HEK293 (cell line): ENCODE data around the gene METTL25B.
A peak's percentile ranks its signal among the peaks of the same experiment; 100 is the strongest.

Experiments
- CTCF ChIA-PET: fragments of 350-600 bp; formaldehyde crosslinking; extraction: SDS; loops from one replicate; lab custom pipeline; 2021; ENCODE audit warnings: antibody characterized with exemption; lab: Yijun Ruan, JAX
- POLR2A ChIA-PET: fragments of 300-600 bp; formaldehyde crosslinking; extraction: SDS; loops from one replicate; lab custom pipeline; 2020; ENCODE audit warnings: antibody characterized with exemption, inconsistent platforms; lab: Yijun Ruan, JAX
- H3K27ac ChIP-seq: fragments of 200-500 bp; sonication (Bioruptor generic); 2 replicates; pipeline ENCODE4 v1.5.1; 2014; ENCODE audit warnings: low read depth, low read length, control low read depth, inconsistent platforms; ENCODE audit errors: extremely low read depth
- H3K36me3 ChIP-seq, 2 experiments: fragments of 200-500 bp in 1 of 2; sonication (Bioruptor generic) in 1 of 2; 1 replicate in 1 of 2; 2 replicates in 1 of 2; pipeline ENCODE4 v1.5.1; 2014 to 2017; ENCODE audit warnings: inconsistent platforms in 2 of 2, low read length in 2 of 2; ENCODE audit not compliant: control insufficient read depth in 2 of 2, insufficient read depth in 1 of 2
- H3K4me1 ChIP-seq: fragments of 200-500 bp; sonication (Bioruptor generic); 2 replicates; pipeline ENCODE4 v1.5.1; 2014; ENCODE audit warnings: mild to moderate bottlenecking, low read length, inconsistent platforms; ENCODE audit not compliant: control insufficient read depth, insufficient read depth
- H3K4me3 ChIP-seq: 2 replicates; pipeline ENCODE4 v1.5.1; 2011; ENCODE audit warnings: low read depth, mild to moderate bottlenecking, control low read depth, low read length, moderate library complexity
- H3K9me3 ChIP-seq: fragments of 200-500 bp; sonication (Bioruptor generic); 2 replicates; pipeline ENCODE4 v1.5.1; 2014; ENCODE audit warnings: low read depth, low read length, inconsistent platforms; ENCODE audit not compliant: control insufficient read depth, insufficient read depth
- BCL11A ChIP-seq: fragments of 450-650 bp; formaldehyde crosslinking; IDR thresholded peaks from 2 replicates; pipeline ENCODE4 v1.5.1; 2016; ENCODE audit warnings: low read depth, missing biosample characterization, missing genetic modification characterization
- BCL11B ChIP-seq: fragments of 450-650 bp; formaldehyde crosslinking; IDR thresholded peaks from 2 replicates; pipeline ENCODE4 v1.5.1; 2016; ENCODE audit warnings: low read depth, missing biosample characterization, missing genetic modification characterization
- GFI1B ChIP-seq: fragments of 450-650 bp; formaldehyde crosslinking; IDR thresholded peaks from 2 replicates; pipeline ENCODE4 v1.5.1; 2016; ENCODE audit warnings: missing biosample characterization, missing genetic modification characterization
- HOXD13 ChIP-seq: sonication (generic); formaldehyde crosslinking; IDR thresholded peaks from 2 replicates; pipeline ENCODE4 v1.8.0; 2022; ENCODE audit warnings: missing genetic modification reagents, borderline replicate concordance
- KLF1 ChIP-seq: fragments of 450-650 bp; formaldehyde crosslinking; IDR thresholded peaks from 2 replicates; pipeline ENCODE4 v1.5.1; 2016; ENCODE audit warnings: missing biosample characterization, missing genetic modification characterization
- KLF10 ChIP-seq: fragments of 450-650 bp; IDR thresholded peaks from 2 replicates; pipeline ENCODE4 v1.5.1; 2018; ENCODE audit warnings: missing biosample characterization, mild to moderate bottlenecking, missing genetic modification characterization
- KLF7 ChIP-seq: fragments of 450-650 bp; formaldehyde crosslinking; IDR thresholded peaks from 2 replicates; pipeline ENCODE4 v1.5.1; 2016; ENCODE audit warnings: missing biosample characterization, missing genetic modification characterization, borderline replicate concordance
- MZF1 ChIP-seq: fragments of 450-650 bp; formaldehyde crosslinking; IDR thresholded peaks from 2 replicates; pipeline ENCODE4 v1.5.1; 2017; ENCODE audit warnings: missing biosample characterization, missing genetic modification characterization, borderline replicate concordance
- ZFP37 ChIP-seq: fragments of 450-650 bp; formaldehyde crosslinking; IDR thresholded peaks from 2 replicates; pipeline ENCODE4 v1.5.1; 2016; ENCODE audit warnings: missing biosample characterization, missing genetic modification characterization
- ZNF10 ChIP-seq: fragments of 450-650 bp; formaldehyde crosslinking; IDR thresholded peaks from 2 replicates; pipeline ENCODE4 v1.5.1; 2017; ENCODE audit warnings: missing biosample characterization, missing genetic modification characterization
- ZNF140 ChIP-seq: fragments of 450-650 bp; formaldehyde crosslinking; IDR thresholded peaks from 2 replicates; pipeline ENCODE4 v1.5.1; 2016; ENCODE audit warnings: missing biosample characterization, missing genetic modification characterization
- ZNF19 ChIP-seq: fragments of 450-650 bp; formaldehyde crosslinking; IDR thresholded peaks from 2 replicates; pipeline ENCODE4; 2016; ENCODE audit warnings: missing biosample characterization, missing genetic modification characterization, low read depth
- ZNF292 ChIP-seq: fragments of 450-650 bp; formaldehyde crosslinking; IDR thresholded peaks from 2 replicates; pipeline ENCODE4 v1.5.1; 2016; ENCODE audit warnings: low read depth, missing biosample characterization, missing genetic modification characterization, borderline replicate concordance
- ZNF394 ChIP-seq: fragments of 450-650 bp; formaldehyde crosslinking; IDR thresholded peaks from 2 replicates; pipeline ENCODE4 v1.5.1; 2016; ENCODE audit warnings: missing biosample characterization, missing genetic modification characterization, mild to moderate bottlenecking, moderate library complexity, borderline replicate concordance
- ZNF488 ChIP-seq: fragments of 450-650 bp; formaldehyde crosslinking; IDR thresholded peaks from 2 replicates; pipeline ENCODE4 v1.5.1; 2016; ENCODE audit warnings: missing biosample characterization, missing genetic modification characterization
- ZNF510 ChIP-seq: fragments of 450-650 bp; formaldehyde crosslinking; IDR thresholded peaks from 2 replicates; pipeline ENCODE4 v1.5.1; 2018; ENCODE audit warnings: mild to moderate bottlenecking, missing genetic modification characterization, missing biosample characterization; ENCODE audit not compliant: insufficient replicate concordance
- ZNF555 ChIP-seq: fragments of 450-650 bp; formaldehyde crosslinking; conservative IDR thresholded peaks from 2 replicates; pipeline ENCODE4 v1.5.1; 2017; ENCODE audit warnings: missing biosample characterization, mild to moderate bottlenecking, missing genetic modification characterization, inconsistent platforms
- ZNF629 ChIP-seq: fragments of 450-650 bp; formaldehyde crosslinking; IDR thresholded peaks from 2 replicates; pipeline ENCODE4 v1.5.1; 2017; ENCODE audit warnings: missing biosample characterization, missing genetic modification characterization
- ZNF658 ChIP-seq: fragments of 450-650 bp; formaldehyde crosslinking; IDR thresholded peaks from 2 replicates; pipeline ENCODE4; 2016; ENCODE audit warnings: missing biosample characterization, missing genetic modification characterization
- ZNF660 ChIP-seq: fragments of 450-650 bp; IDR thresholded peaks from 2 replicates; pipeline ENCODE4 v1.5.1; 2018; ENCODE audit warnings: missing biosample characterization, mild to moderate bottlenecking, missing genetic modification characterization
- ZNF677 ChIP-seq: fragments of 450-650 bp; IDR thresholded peaks from 2 replicates; pipeline ENCODE4 v1.5.0; 2018; ENCODE audit warnings: missing biosample characterization, mild to moderate bottlenecking, missing genetic modification characterization, moderate library complexity
- ZNF76 ChIP-seq: fragments of 450-650 bp; formaldehyde crosslinking; IDR thresholded peaks from 2 replicates; pipeline ENCODE4; 2016; ENCODE audit warnings: low read depth, missing biosample characterization, missing genetic modification characterization, borderline replicate concordance
- ZNF785 ChIP-seq: fragments of 450-650 bp; formaldehyde crosslinking; IDR thresholded peaks from 2 replicates; pipeline ENCODE4 v1.5.1; 2016; ENCODE audit warnings: missing biosample characterization, missing genetic modification characterization
- ZNF791 ChIP-seq: fragments of 450-650 bp; formaldehyde crosslinking; IDR thresholded peaks from 2 replicates; pipeline ENCODE4 v1.5.1; 2016; ENCODE audit warnings: missing biosample characterization, missing genetic modification characterization
- ZNF792 ChIP-seq: fragments of 450-650 bp; formaldehyde crosslinking; IDR thresholded peaks from 2 replicates; pipeline ENCODE4 v1.5.1; 2016; ENCODE audit warnings: missing biosample characterization, missing genetic modification characterization
- ZNF837 ChIP-seq: fragments of 450-650 bp; formaldehyde crosslinking; IDR thresholded peaks from 2 replicates; pipeline ENCODE4 v1.5.1; 2016; ENCODE audit warnings: missing biosample characterization, missing genetic modification characterization
- TF ChIP-seq, protein P1 (sequence below): fragments of 450-650 bp; formaldehyde crosslinking; IDR thresholded peaks from 2 replicates; pipeline ENCODE4 v1.5.1; 2017; ENCODE audit warnings: missing biosample characterization, mild to moderate bottlenecking, missing genetic modification characterization, moderate library complexity

The METTL25B gene

GRCh38 chr1:156750711-156751450, 22.6 kb downstream of the METTL25B start (continued):
- TF ChIP-seq BCL11A (tag by site-specific recombination), result no peak
- no peak for TF ChIP-seq MZF1 (tag by site-specific recombination)
- no peak for TF ChIP-seq ZNF660 (tag by site-specific recombination)
- TF ChIP-seq ZNF555 (tag by site-specific recombination), result no peak
- TF ChIP-seq ZNF791 (tag by site-specific recombination), result no peak

DNA sequence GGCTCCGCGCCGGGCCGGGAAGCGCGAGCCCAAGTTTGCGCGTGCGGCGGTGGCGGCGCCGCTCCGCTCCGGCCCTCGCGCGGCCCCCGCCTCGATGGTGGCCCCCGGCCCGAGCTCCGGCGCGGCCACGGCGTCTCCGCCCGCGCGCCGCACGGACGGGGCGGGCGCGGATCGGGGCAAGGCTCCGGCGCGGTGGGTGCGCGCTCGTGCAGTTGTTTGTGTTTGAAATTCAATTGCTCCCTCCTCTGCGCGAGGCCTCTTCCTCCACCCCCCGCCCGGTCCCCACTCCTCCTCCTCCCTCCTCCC, 23.1 kb downstream of the METTL25B start, which contains the start of gene HDGF:
Gene HDGF (minus strand): TSS at position 225 of the 306 bp plus-strand sequence. CDS start 246 bp downstream, outside the sequence.
- no peak for TF ChIP-seq ZNF510 (tag by site-specific recombination)
- 0 out of 2 replicates have a peak, but pooled peaks have one; percentile 25 for TF ChIP-seq ZNF677 (tag by site-specific recombination)
- TF ChIP-seq, all 188 proteins: peak for 1
- peaks cover 0 to 9% of the 10 kb centered on the region in 2 experiments; a peak in 1 of 3 replicates for H3K36me3 ChIP-seq
- CTCF ChIA-PET, result interaction anchor here (0.8 to 2.5 kb wide), 4 partner anchors 10 to 62 kb away, joined by 3 to 9 read pairs (median 3); no protein-coding TSS in a partner anchor
- H3K9me3 ChIP-seq, result no peaks in the 10 kb centered on the region
- H3K4me1 ChIP-seq, result 0 out of 2 replicates have a peak, but pooled peaks cover 11% of the 10 kb centered on the region
- H3K4me3 ChIP-seq, result peak within 1 kb of the TSS; percentile 87
- POLR2A ChIA-PET, result interaction anchor here (0.6 to 3.2 kb wide), 16 partner anchors 9 to 90 kb away, joined by 3 to 63 read pairs (median 6); partner anchors contain the start of genes ISG20L2, METTL25B, MRPL24 and PRCC
- peak within 1 kb of the TSS; percentile 95 for H3K27ac ChIP-seq

GRCh38 chr1:156751757-156752481, 23.6 kb downstream of the METTL25B start:
- CTCF ChIA-PET, result interaction anchor here (0.7 to 2.5 kb wide), 6 partner anchors 9 to 292 kb away, joined by 3 to 9 read pairs (median 3); no protein-coding TSS in a partner anchor
- H3K27ac ChIP-seq, result peak overlapping the region; percentile 71
- peaks cover 0 to 9% of the 10 kb centered on the region in 2 experiments; a peak in 1 of 3 replicates for H3K36me3 ChIP-seq
- no peaks in the 10 kb centered on the region for H3K9me3 ChIP-seq
- H3K4me1 ChIP-seq, result 0 out of 2 replicates have a peak, but pooled peaks cover 11% of the 10 kb centered on the region
- H3K4me3 ChIP-seq, result peak overlapping the region; percentile 87
- POLR2A ChIA-PET, result interaction anchor here (0.6 to 3.2 kb wide), 16 partner anchors 8 to 90 kb away, joined by 3 to 63 read pairs (median 6); partner anchors contain the start of genes ISG20L2, METTL25B, MRPL24 and PRCC
- TF ChIP-seq ZNF140 (tag by site-specific recombination), result no peak
- peak; percentile 83 for TF ChIP-seq KLF1 (tag by site-specific recombination)
- no peak for TF ChIP-seq ZNF19 (tag by site-specific recombination)
- TF ChIP-seq GFI1B, result no peak
- peak; percentile 70; the same call in 1 of the 2 replicates for TF ChIP-seq ZNF76 (tag by site-specific recombination)
- no peak for TF ChIP-seq ZNF658 (tag by site-specific recombination)
- peak; percentile 59; the same call in 1 of the 2 replicates for TF ChIP-seq KLF7 (tag by site-specific recombination)
- no peak for TF ChIP-seq ZNF10 (tag by site-specific recombination)
- TF ChIP-seq ZNF792 (tag by site-specific recombination), result no peak
- TF ChIP-seq ZNF837 (tag by site-specific recombination), result no peak
- peak; percentile 63; the same call in 1 of the 2 replicates for TF ChIP-seq KLF10 (tag by site-specific recombination)
- TF ChIP-seq, protein P1, sequence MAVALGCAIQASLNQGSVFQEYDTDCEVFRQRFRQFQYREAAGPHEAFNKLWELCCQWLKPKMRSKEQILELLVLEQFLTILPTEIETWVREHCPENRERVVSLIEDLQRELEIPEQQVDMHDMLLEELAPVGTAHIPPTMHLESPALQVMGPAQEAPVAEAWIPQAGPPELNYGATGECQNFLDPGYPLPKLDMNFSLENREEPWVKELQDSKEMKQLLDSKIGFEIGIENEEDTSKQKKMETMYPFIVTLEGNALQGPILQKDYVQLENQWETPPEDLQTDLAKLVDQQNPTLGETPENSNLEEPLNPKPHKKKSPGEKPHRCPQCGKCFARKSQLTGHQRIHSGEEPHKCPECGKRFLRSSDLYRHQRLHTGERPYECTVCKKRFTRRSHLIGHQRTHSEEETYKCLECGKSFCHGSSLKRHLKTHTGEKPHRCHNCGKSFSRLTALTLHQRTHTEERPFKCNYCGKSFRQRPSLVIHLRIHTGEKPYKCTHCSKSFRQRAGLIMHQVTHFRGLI (tag by site-specific recombination), result peak; percentile 97
- peak; percentile 44; the same call in 1 of the 2 replicates for TF ChIP-seq ZNF394
- TF ChIP-seq BCL11B (tag by site-specific recombination), result no peak
- TF ChIP-seq ZNF785, result 0 out of 2 replicates have a peak, but pooled peaks have one; percentile 31
- TF ChIP-seq ZFP37, result no peak
- no peak for TF ChIP-seq ZNF292 (tag by site-specific recombination)
- TF ChIP-seq HOXD13, result no peak
- TF ChIP-seq BCL11A (tag by site-specific recombination), result no peak
- TF ChIP-seq ZNF629, result peak; percentile 41; the same call in 1 of the 2 replicates
- TF ChIP-seq MZF1 (tag by site-specific recombination), result no peak
- no peak for TF ChIP-seq ZNF488 (tag by site-specific recombination)
